Measurements from ENCODE around the gene LAMC3.
A peak's percentile ranks its signal among the peaks of the same experiment; 100 is the strongest.

Gene LAMC3

GRCh38 chr9:131126059-131126426, 117.1 kb downstream of the LAMC3 start:
- POLR2A ChIA-PET: interaction anchor here (0.6 to 1.3 kb wide), 3 partner anchors 9 to 1877 kb away, joined by 3 read pairs; no protein-coding TSS in a partner anchor
- Histone ChIP-seq H3K9me3 (ENCODE audit: control extremely low read depth in 1 of 5, control insufficient read depth in 4 of 5, insufficient read depth in 2 of 5, low read depth in 1 of 5, low read length in 4 of 5) (no peaks in the 10 kb centered on the region), H3K4me1 (ENCODE audit: control extremely low read depth in 1 of 4, control insufficient read depth in 4 of 4, insufficient read depth in 4 of 4, low read length in 3 of 4) (peaks cover 6 to 20% (median 15%) of the 10 kb centered on the region in 4 experiments), H3K27ac (ENCODE audit: insufficient read depth in 1 of 2, low read depth in 1 of 2, low read length in 2 of 2, poor library complexity in 1 of 2, severe bottlenecking in 2 of 2) (peak overlapping the region; percentile 90 to 99), H3K36me3 (ENCODE audit: control insufficient read depth in 4 of 4, insufficient read depth in 4 of 4, low read length in 3 of 4) (peaks cover 11 to 36% (median 25%) of the 10 kb centered on the region in 4 experiments), H3K4me3 (ENCODE audit: control insufficient read depth in 1 of 7, extremely low read depth in 1 of 7, insufficient read depth in 4 of 7, low read depth in 2 of 7, low read length in 6 of 7) (peak overlapping the region; percentile 61 to 99 (median 93)), H3K27me3 (replicated peaks in 2 of 5; ENCODE audit: control insufficient read depth in 4 of 5, insufficient read depth in 5 of 5, low read length in 4 of 5) (no peaks in the 10 kb centered on the region)
- no peak for DNase-seq
- CTCF ChIA-PET: interaction anchor here (0.8 to 1.1 kb wide), 2 partner anchors 10 to 18 kb away, joined by 3 read pairs; no protein-coding TSS in a partner anchor
- WGBS (ENCODE audit: insufficient coverage): 0% methylated on average over 11 of the region's 11 CpGs

DNA sequence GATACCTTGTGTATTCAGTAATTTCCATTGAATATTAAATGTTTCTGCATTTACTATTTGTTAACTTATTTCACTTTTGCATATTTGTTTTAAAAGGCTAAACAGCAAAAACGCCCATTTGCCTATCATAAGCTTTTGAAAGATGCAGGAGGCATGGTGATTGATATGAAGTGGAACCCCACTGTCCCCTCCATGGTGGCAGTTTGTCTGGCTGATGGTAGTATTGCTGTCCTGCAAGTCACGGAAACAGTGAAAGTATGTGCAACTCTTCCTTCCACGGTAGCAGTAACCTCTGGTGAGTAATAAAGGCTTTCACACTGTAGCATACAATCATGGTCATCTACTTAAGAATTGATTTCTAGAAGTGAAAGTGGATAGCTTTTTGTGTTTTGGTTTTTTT, 120.2 kb downstream of the LAMC3 start:
- H3K4me3 ChIP-seq (ENCODE audit: control insufficient read depth in 1 of 7, extremely low read depth in 1 of 7, insufficient read depth in 4 of 7, low read depth in 2 of 7, low read length in 6 of 7): no peak overlapping the region
- CTCF ChIA-PET: interaction anchor here (0.8 kb wide), 1 partner anchor 70 kb away, joined by 3 read pairs; no protein-coding TSS in a partner anchor
- H3K9me3 ChIP-seq (ENCODE audit: control extremely low read depth in 1 of 5, control insufficient read depth in 4 of 5, insufficient read depth in 2 of 5, low read depth in 1 of 5, low read length in 4 of 5): no peaks in the 10 kb centered on the region
- H3K4me1 ChIP-seq (ENCODE audit: control extremely low read depth in 1 of 4, control insufficient read depth in 4 of 4, insufficient read depth in 4 of 4, low read length in 3 of 4): peaks cover 6 to 20% (median 15%) of the 10 kb centered on the region in 4 experiments
- no peak overlapping the region for H3K27ac ChIP-seq (ENCODE audit: insufficient read depth in 1 of 2, low read depth in 1 of 2, low read length in 2 of 2, poor library complexity in 1 of 2, severe bottlenecking in 2 of 2)
- POLR2A ChIA-PET: no interaction called here
- WGBS (ENCODE audit: insufficient coverage): 80% methylated on average over 1 of the region's 3 CpGs
- DNase-seq: no peak
- peaks cover 30 to 66% (median 51%) of the 10 kb centered on the region in 4 experiments for H3K36me3 ChIP-seq (ENCODE audit: control insufficient read depth in 4 of 4, insufficient read depth in 4 of 4, low read length in 3 of 4)
- no peaks in the 10 kb centered on the region for H3K27me3 ChIP-seq (replicated peaks in 2 of 5; ENCODE audit: control insufficient read depth in 4 of 5, insufficient read depth in 5 of 5, low read length in 4 of 5)

- peaks cover 46 to 89% (median 68%) of the 10 kb centered on the region in 4 experiments for H3K36me3 ChIP-seq (ENCODE audit: control insufficient read depth in 4 of 4, insufficient read depth in 4 of 4, low read length in 3 of 4)
Measured at GRCh38 chr9:131138676-131139075, 129.7 kb downstream of the LAMC3 start.

DNA sequence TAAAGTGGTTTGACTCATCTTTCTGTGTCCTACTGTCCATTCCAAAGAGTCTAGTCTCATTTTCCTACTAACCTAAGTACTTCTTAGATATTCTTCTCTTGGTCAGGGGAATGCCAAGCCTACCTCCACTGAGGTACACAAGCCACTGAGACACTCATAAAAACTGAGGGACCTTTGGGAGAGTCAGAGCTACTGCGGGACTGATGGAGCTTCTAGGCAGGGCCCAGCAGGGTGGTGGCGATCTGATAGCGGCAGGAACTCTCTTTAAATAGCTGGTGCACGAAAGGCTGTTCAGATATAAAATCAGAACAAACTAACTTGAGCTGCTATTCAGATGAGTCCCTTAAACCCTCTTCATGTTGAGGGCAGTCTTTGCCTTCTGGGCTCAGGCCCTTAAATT, 131.1 kb downstream of the LAMC3 start:
- no peak overlapping the region for H3K27ac ChIP-seq (ENCODE audit: insufficient read depth in 1 of 2, low read depth in 1 of 2, low read length in 2 of 2, poor library complexity in 1 of 2, severe bottlenecking in 2 of 2)
- peaks cover 33 to 89% (median 63%) of the 10 kb centered on the region in 4 experiments for H3K36me3 ChIP-seq (ENCODE audit: control insufficient read depth in 4 of 4, insufficient read depth in 4 of 4, low read length in 3 of 4)
- no peaks in the 10 kb centered on the region for H3K9me3 ChIP-seq (ENCODE audit: control extremely low read depth in 1 of 5, control insufficient read depth in 4 of 5, insufficient read depth in 2 of 5, low read depth in 1 of 5, low read length in 4 of 5)
- CTCF ChIA-PET: no interaction called here
- H3K4me1 ChIP-seq (ENCODE audit: control extremely low read depth in 1 of 4, control insufficient read depth in 4 of 4, insufficient read depth in 4 of 4, low read length in 3 of 4): peaks cover 0 to 12% (median 0%) of the 10 kb centered on the region in 4 experiments
- no peak overlapping the region for H3K4me3 ChIP-seq (ENCODE audit: control insufficient read depth in 1 of 7, extremely low read depth in 1 of 7, insufficient read depth in 4 of 7, low read depth in 2 of 7, low read length in 6 of 7)
- H3K27me3 ChIP-seq (replicated peaks in 2 of 5; ENCODE audit: control insufficient read depth in 4 of 5, insufficient read depth in 5 of 5, low read length in 4 of 5): no peaks in the 10 kb centered on the region
- POLR2A ChIA-PET: no interaction called here
- no peak for DNase-seq
- WGBS (ENCODE audit: insufficient coverage): 94% methylated on average over 4 of the region's 4 CpGs

More at GRCh38 chr9:131138676-131139075, 129.7 kb downstream of the LAMC3 start:
- no peaks in the 10 kb centered on the region for H3K27me3 ChIP-seq (replicated peaks in 2 of 5; ENCODE audit: control insufficient read depth in 4 of 5, insufficient read depth in 5 of 5, low read length in 4 of 5)
- 95% methylated on average over 2 of the region's 2 CpGs for WGBS (ENCODE audit: insufficient coverage)
- POLR2A ChIA-PET: interaction anchor here (0.6 to 1.1 kb wide), 3 partner anchors 11 to 988 kb away, joined by 3 to 4 read pairs (median 3); no protein-coding TSS in a partner anchor
- H3K9me3 ChIP-seq (ENCODE audit: control extremely low read depth in 1 of 5, control insufficient read depth in 4 of 5, insufficient read depth in 2 of 5, low read depth in 1 of 5, low read length in 4 of 5): no peaks in the 10 kb centered on the region
- CTCF ChIA-PET: no interaction called here
- H3K27ac ChIP-seq (ENCODE audit: insufficient read depth in 1 of 2, low read depth in 1 of 2, low read length in 2 of 2, poor library complexity in 1 of 2, severe bottlenecking in 2 of 2): no peak overlapping the region
- peaks cover 0 to 1% (median 0%) of the 10 kb centered on the region in 4 experiments for H3K4me1 ChIP-seq (ENCODE audit: control extremely low read depth in 1 of 4, control insufficient read depth in 4 of 4, insufficient read depth in 4 of 4, low read length in 3 of 4)
- no peak overlapping the region for H3K4me3 ChIP-seq (ENCODE audit: control insufficient read depth in 1 of 7, extremely low read depth in 1 of 7, insufficient read depth in 4 of 7, low read depth in 2 of 7, low read length in 6 of 7)
- no peak for DNase-seq

DNA sequence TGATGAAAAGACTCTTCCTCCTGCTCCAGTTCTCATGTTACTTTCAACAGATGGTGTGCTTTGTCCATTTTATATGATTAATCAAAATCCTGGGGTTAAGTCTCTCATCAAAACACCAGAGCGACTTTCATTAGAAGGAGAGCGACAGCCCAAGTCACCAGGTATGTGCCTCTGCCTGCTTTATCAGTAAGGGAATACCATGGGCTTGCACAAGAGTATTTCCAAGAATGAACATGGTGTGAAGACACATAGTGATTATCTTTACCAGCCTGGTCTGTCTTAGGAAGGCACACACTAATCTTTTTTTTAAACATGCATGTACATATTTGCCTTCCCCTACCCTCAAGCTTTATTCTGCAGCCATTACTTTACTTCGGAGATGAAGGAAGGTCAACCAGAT, 131.6 kb downstream of the LAMC3 start:
- Histone ChIP-seq H3K4me1 (ENCODE audit: control extremely low read depth in 1 of 4, control insufficient read depth in 4 of 4, insufficient read depth in 4 of 4, low read length in 3 of 4) (peaks cover 0 to 12% (median 0%) of the 10 kb centered on the region in 4 experiments), H3K27ac (ENCODE audit: insufficient read depth in 1 of 2, low read depth in 1 of 2, low read length in 2 of 2, poor library complexity in 1 of 2, severe bottlenecking in 2 of 2) (no peak overlapping the region), H3K27me3 (replicated peaks in 2 of 5; ENCODE audit: control insufficient read depth in 4 of 5, insufficient read depth in 5 of 5, low read length in 4 of 5) (no peaks in the 10 kb centered on the region), H3K36me3 (ENCODE audit: control insufficient read depth in 4 of 4, insufficient read depth in 4 of 4, low read length in 3 of 4) (peaks cover 35 to 89% (median 64%) of the 10 kb centered on the region in 4 experiments), H3K9me3 (ENCODE audit: control extremely low read depth in 1 of 5, control insufficient read depth in 4 of 5, insufficient read depth in 2 of 5, low read depth in 1 of 5, low read length in 4 of 5) (no peaks in the 10 kb centered on the region), H3K4me3 (ENCODE audit: control insufficient read depth in 1 of 7, extremely low read depth in 1 of 7, insufficient read depth in 4 of 7, low read depth in 2 of 7, low read length in 6 of 7) (no peak overlapping the region)
- 100% methylated on average over 1 of the region's 3 CpGs for WGBS (ENCODE audit: insufficient coverage)
- POLR2A ChIA-PET: no interaction called here
- DNase-seq: no peak
- CTCF ChIA-PET: no interaction called here

GRCh38 chr9:131142160-131142559, 133.2 kb downstream of the LAMC3 start:
- CTCF ChIA-PET: interaction anchor here (1.0 kb wide), 2 partner anchors 16 to 39 kb away, joined by 3 read pairs; no protein-coding TSS in a partner anchor
- Histone ChIP-seq H3K27me3 (replicated peaks in 2 of 5; ENCODE audit: control insufficient read depth in 4 of 5, insufficient read depth in 5 of 5, low read length in 4 of 5) (no peaks in the 10 kb centered on the region), H3K4me3 (ENCODE audit: control insufficient read depth in 1 of 7, extremely low read depth in 1 of 7, insufficient read depth in 4 of 7, low read depth in 2 of 7, low read length in 6 of 7) (no peak overlapping the region), H3K36me3 (ENCODE audit: control insufficient read depth in 4 of 4, insufficient read depth in 4 of 4, low read length in 3 of 4) (peaks cover 39 to 90% (median 62%) of the 10 kb centered on the region in 4 experiments), H3K9me3 (ENCODE audit: control extremely low read depth in 1 of 5, control insufficient read depth in 4 of 5, insufficient read depth in 2 of 5, low read depth in 1 of 5, low read length in 4 of 5) (no peaks in the 10 kb centered on the region), H3K27ac (ENCODE audit: insufficient read depth in 1 of 2, low read depth in 1 of 2, low read length in 2 of 2, poor library complexity in 1 of 2, severe bottlenecking in 2 of 2) (no peak overlapping the region), H3K4me1 (ENCODE audit: control extremely low read depth in 1 of 4, control insufficient read depth in 4 of 4, insufficient read depth in 4 of 4, low read length in 3 of 4) (peaks cover 0 to 12% (median 0%) of the 10 kb centered on the region in 4 experiments)
- POLR2A ChIA-PET: no interaction called here
- WGBS (ENCODE audit: insufficient coverage): 94% methylated on average over 2 of the region's 3 CpGs
- no peak for DNase-seq

Data from common myeloid progenitor, CD34-positive (primary cell).